Right atrium auricular region (tissue), 2 donors: ENCODE data around the gene FIGNL1. TPM values are rescaled to one million over a fixed set of nuclear protein-coding genes. Genes with fewer than 3 reads are reported as not detected.

Source experiments
- DNase-seq: peaks from one replicate; pipeline ENCODE4 v3.0.0-alpha.2; 2019; ENCODE audit warnings: low spot score
- H3K27ac ChIP-seq, 2 donors: fragments of 200-600 bp; sonication (generic); 1 replicate in 1 of 2; 2 replicates in 1 of 2; pipeline ENCODE4 v1.5.1; 2016 to 2019
- H3K27me3 ChIP-seq, 2 donors: fragments of 200-600 bp; sonication (generic); one replicate each; pipeline versions ENCODE4 v1.5.1 to v1.6.0; 2017 to 2019
- H3K36me3 ChIP-seq: fragments of 200-600 bp; sonication (generic); one replicate; pipeline ENCODE4 v1.5.1; 2016
- H3K4me1 ChIP-seq, 2 donors: fragments of 200-600 bp; sonication (generic); one replicate each; pipeline versions ENCODE4 v1.5.1 to v1.6.0; 2017 to 2019
- H3K4me3 ChIP-seq, 2 donors: fragments of 200-600 bp; sonication (generic); 1 replicate in 1 of 2; 2 replicates in 1 of 2; pipeline ENCODE4 v1.5.1; 2017 to 2019; ENCODE audit warnings: mild to moderate bottlenecking in 1 of 2, moderate library complexity in 1 of 2
- H3K9me3 ChIP-seq, 2 donors: fragments of 200-600 bp; sonication (generic); one replicate each; pipeline ENCODE4 v1.5.1; 2019
- CTCF ChIP-seq, 2 donors: fragments of 200-600 bp; sonication (generic); IDR thresholded peaks; one replicate each; pipeline ENCODE4 v1.5.1; 2019; ENCODE audit warnings: antibody characterized with exemption in 2 of 2
- total RNA-seq, 2 donors: library from RNA; depleted of rRNA; stranded (reverse); fragments of >200 nt; gene quantifications; one replicate each; pipeline ENCODE4 v1.1.0, GENCODE V29; 2016

FIGNL1 gene
- total RNA-seq, 2 donors from 2014 or later, result 4.7 TPM

GRCh38 chr7:50450590-50451032 is 461 bp upstream of the FIGNL1 start:
- no peak for DNase-seq
- H3K36me3 ChIP-seq, result peaks cover 5% of the 10 kb centered on the region
- peaks cover 0 to 14% of the 10 kb centered on the region in 2 donors for H3K4me1 ChIP-seq
- H3K27me3 ChIP-seq, result no peaks in the 10 kb centered on the region
- H3K9me3 ChIP-seq, result no peaks in the 10 kb centered on the region
- TF ChIP-seq CTCF (IDR thresholded peaks at IDR 0.05), result no peak
- peak overlapping the region; percentile 72 to 83 for H3K27ac ChIP-seq
- H3K4me3 ChIP-seq, result peak overlapping the region; percentile 56 to 83

- no peak for DNase-seq
- Histone ChIP-seq H3K9me3 (no peaks in the 10 kb centered on the region), H3K36me3 (peaks cover 5% of the 10 kb centered on the region), H3K27ac (peak overlapping the region; percentile 72 to 83), H3K27me3 (no peaks in the 10 kb centered on the region), H3K4me3 (peak overlapping the region; percentile 56 to 83), H3K4me1 (peaks cover 0 to 14% of the 10 kb centered on the region in 2 donors)
- TF ChIP-seq CTCF (IDR thresholded peaks at IDR 0.05), result no peak
Measured at GRCh38 chr7:50449501-50449880, 659 bp downstream of the FIGNL1 start.

- H3K27me3 ChIP-seq, result no peaks in the 10 kb centered on the region
- no peak for DNase-seq
- H3K36me3 ChIP-seq, result peaks cover 5% of the 10 kb centered on the region
- no peak overlapping the region for H3K4me3 ChIP-seq
- H3K27ac ChIP-seq, result no peak overlapping the region
- TF ChIP-seq CTCF (IDR thresholded peaks at IDR 0.05), result no peak
- H3K4me1 ChIP-seq, result peaks cover 0 to 14% of the 10 kb centered on the region in 2 donors
- H3K9me3 ChIP-seq, result no peaks in the 10 kb centered on the region
Measured at GRCh38 chr7:50448823-50449222, 1.3 kb downstream of the FIGNL1 start.

GRCh38 chr7:50446542-50446960 is 3.6 kb downstream of the FIGNL1 start:
- Histone ChIP-seq H3K4me3 (no peak overlapping the region), H3K36me3 (peaks cover 5% of the 10 kb centered on the region), H3K9me3 (no peaks in the 10 kb centered on the region), H3K27me3 (no peaks in the 10 kb centered on the region), H3K4me1 (peaks cover 0 to 14% of the 10 kb centered on the region in 2 donors), H3K27ac (no peak overlapping the region)
- TF ChIP-seq CTCF (IDR thresholded peaks at IDR 0.05), result no peak
- DNase-seq, result no peak

- H3K36me3 ChIP-seq, result peaks cover 5% of the 10 kb centered on the region
- no peak overlapping the region for H3K27ac ChIP-seq
- no peak overlapping the region for H3K4me3 ChIP-seq
- TF ChIP-seq CTCF (IDR thresholded peaks at IDR 0.05), result no peak
- H3K4me1 ChIP-seq, result no peaks in the 10 kb centered on the region
- H3K9me3 ChIP-seq, result no peaks in the 10 kb centered on the region
- no peaks in the 10 kb centered on the region for H3K27me3 ChIP-seq
- no peak for DNase-seq
Measured at GRCh38 chr7:50436133-50436806, 13.9 kb downstream of the FIGNL1 start.
